GM06990 (cell line): ENCODE measurements around the gene SHLD2.
"Not testable (repeated sequence)": the region's sequence is repeated elsewhere in the genome, so short reads cannot be mapped to it uniquely, and the experiment has no call there.

ENCODE experiments used
- DNase-seq: peaks from one replicate; pipeline ENCODE4 v3.0.0-alpha.2; 2011; ENCODE audit not compliant: insufficient read length; ENCODE audit errors: extremely low read depth
- H3K27me3 ChIP-seq: replicated peaks from 2 replicates; pipeline ENCODE4 v1.6.0; 2011; ENCODE audit warnings: low read length; ENCODE audit not compliant: control insufficient read depth, insufficient read depth
- H3K36me3 ChIP-seq: 2 replicates; pipeline ENCODE4 v1.5.1; 2011; ENCODE audit warnings: low read length; ENCODE audit not compliant: control insufficient read depth, insufficient read depth
- H3K4me3 ChIP-seq: replicated peaks from 2 replicates; pipeline ENCODE4 v1.5.1; 2011; ENCODE audit warnings: low read depth, mild to moderate bottlenecking, control low read depth, low read length

The SHLD2 gene

GRCh38 chr10:87239346-87239808, 144.4 kb downstream of the SHLD2 start:
- H3K27me3 ChIP-seq, DNase-seq, H3K36me3 ChIP-seq, H3K4me3 ChIP-seq: not testable (repeated sequence)
